AG10803 (cell line): ENCODE data around the gene ELF5.

Experiments
- DNase-seq: peaks from one replicate; pipeline ENCODE4 v3.0.0; 2010; ENCODE audit warnings: low read depth
- H3K4me3 ChIP-seq: 2 replicates; pipeline ENCODE4 v1.5.1; 2011; ENCODE audit warnings: mild to moderate bottlenecking, low read length, control low read depth
- TF ChIP-seq, protein P1 (sequence below): conservative IDR thresholded peaks from 2 replicates; pipeline ENCODE4 v1.5.1; 2011; ENCODE audit warnings: mild to moderate bottlenecking, low read length, control low read depth, inconsistent platforms

The ELF5 gene

DNA sequence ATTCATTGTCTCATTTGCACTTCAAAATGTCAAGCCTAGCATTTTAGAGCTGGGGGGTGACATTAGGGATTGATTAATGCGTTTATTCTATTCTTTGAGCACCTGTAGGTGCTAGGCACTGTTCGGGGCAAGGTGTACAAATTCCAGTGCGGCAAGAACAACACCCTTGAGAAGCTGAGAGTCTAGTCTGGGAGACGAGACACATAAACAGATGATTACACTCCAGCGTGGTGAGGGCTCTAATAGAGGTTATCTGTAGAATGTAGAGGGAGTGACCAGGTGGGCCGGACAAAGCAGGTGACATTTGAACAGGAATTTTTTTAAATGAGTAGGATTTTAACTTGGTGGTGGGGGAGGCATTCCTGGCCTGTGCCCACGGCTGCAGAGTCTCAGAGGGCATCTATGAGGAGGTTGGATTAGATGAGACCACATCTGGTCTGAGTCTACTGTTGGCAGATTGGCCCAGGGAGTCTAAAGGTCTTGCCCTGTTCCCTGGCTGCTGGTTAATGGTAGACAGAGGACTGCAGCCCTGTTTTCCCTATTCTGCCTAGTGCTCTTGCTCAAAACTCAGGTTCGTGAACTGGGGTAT lies 73.9 kb downstream of the ELF5 start:
- H3K4me3 ChIP-seq: peak overlapping the region; percentile 86
- DNase-seq: no peak
- TF ChIP-seq, protein P1, sequence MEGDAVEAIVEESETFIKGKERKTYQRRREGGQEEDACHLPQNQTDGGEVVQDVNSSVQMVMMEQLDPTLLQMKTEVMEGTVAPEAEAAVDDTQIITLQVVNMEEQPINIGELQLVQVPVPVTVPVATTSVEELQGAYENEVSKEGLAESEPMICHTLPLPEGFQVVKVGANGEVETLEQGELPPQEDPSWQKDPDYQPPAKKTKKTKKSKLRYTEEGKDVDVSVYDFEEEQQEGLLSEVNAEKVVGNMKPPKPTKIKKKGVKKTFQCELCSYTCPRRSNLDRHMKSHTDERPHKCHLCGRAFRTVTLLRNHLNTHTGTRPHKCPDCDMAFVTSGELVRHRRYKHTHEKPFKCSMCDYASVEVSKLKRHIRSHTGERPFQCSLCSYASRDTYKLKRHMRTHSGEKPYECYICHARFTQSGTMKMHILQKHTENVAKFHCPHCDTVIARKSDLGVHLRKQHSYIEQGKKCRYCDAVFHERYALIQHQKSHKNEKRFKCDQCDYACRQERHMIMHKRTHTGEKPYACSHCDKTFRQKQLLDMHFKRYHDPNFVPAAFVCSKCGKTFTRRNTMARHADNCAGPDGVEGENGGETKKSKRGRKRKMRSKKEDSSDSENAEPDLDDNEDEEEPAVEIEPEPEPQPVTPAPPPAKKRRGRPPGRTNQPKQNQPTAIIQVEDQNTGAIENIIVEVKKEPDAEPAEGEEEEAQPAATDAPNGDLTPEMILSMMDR: no peak

GRCh38 chr11:34438529-34439507 lies 74.8 kb downstream of the ELF5 start, which contains the start of gene CAT:
Gene CAT (plus strand): TSS chr11:34438934. CDS start chr11:34439014, 80 bp downstream.
- TF ChIP-seq, protein P1: no peak
- H3K4me3 ChIP-seq: peak within 1 kb of the TSS; percentile 86
- peak; percentile 98 for DNase-seq

DNA sequence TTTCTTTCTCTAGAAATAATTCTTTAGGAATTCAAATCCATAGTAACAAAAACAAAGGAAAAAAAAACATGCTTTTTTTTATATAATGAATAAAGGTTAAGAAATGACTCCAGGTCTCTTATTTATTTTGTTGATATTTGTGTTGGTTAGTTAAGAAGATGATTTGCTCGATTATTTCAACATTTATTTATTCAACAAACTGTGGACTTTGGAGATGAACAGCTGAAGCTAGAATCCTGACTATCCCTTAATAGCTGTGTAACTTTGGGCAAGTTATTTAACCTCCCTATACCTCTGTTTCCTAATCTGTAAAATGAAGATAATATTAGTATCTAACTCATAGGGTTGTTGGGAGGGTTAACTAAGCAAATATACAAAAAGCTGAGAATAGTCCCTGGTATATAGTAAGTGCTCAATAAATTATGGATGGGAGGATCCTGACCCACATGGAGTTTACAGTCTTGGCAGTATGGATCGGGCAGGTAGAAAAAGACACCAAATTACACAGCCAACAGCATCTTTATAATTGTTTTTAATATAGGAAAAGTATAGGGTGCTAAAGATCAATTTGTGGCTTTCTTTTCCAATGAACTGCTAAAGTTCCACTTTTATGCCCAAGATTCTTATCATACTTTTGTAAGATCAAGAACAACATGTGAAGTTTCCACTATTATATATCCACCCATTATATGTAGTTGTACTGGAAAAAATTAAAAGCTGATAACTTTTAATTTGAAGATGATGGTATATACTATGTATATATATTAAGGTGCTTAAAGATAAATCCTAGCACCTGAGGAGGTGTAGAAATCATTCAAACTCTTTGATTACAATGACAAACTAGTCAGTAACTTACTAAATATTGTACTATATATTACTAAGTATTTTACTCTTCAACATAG lies 76.1 kb downstream of the ELF5 start:
- TF ChIP-seq, protein P1: no peak
- peak overlapping the region; percentile 86 for H3K4me3 ChIP-seq
- DNase-seq: no peak

- H3K4me3 ChIP-seq: no peak overlapping the region
- DNase-seq: no peak
- TF ChIP-seq, protein P1: no peak
These were observed 79.7 kb downstream of the ELF5 start for GRCh38 chr11:34433899-34434298.

GRCh38 chr11:34432822-34433221 lies 80.8 kb downstream of the ELF5 start:
- DNase-seq: no peak
- no peak overlapping the region for H3K4me3 ChIP-seq
- TF ChIP-seq, protein P1: no peak

- H3K4me3 ChIP-seq: no peak overlapping the region
- TF ChIP-seq, protein P1: no peak
- no peak for DNase-seq
These were observed 81.6 kb downstream of the ELF5 start for GRCh38 chr11:34431979-34432378.
